GM19467 (cell line): Measurements from ENCODE around the gene HSFX2.
"Not testable (repeated sequence)": the region's sequence is repeated elsewhere in the genome, so short reads cannot be mapped to it uniquely, and the experiment has no call there.

Experiments
- ATAC-seq: cut with Tn5 transposase; IDR thresholded peaks from one replicate; pipeline ENCODE4 v1.9.1; 2021; ENCODE audit warnings: mild to moderate bottlenecking, moderate library complexity; ENCODE audit not compliant: unreplicated experiment

Gene HSFX2

DNA sequence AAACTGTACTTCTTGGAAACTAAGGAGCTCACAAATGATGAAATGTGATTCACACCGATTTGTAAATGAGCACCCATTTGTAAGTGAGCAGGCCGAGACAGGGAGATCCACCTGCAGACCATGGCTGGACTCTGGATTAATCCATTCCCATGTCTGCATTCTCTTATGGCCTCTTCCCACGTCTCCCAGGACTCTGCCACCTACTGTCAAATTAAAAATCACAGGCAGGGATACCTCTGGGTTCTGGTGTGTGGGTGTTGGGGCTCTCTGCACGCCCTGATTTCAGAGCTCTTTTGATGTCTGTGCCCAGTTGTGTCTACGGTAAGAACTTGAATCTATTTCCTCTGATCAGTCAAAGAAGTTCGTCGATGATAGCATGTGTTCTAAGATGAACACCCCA lies 4.1 kb downstream of the HSFX2 start:
- not testable (repeated sequence) for ATAC-seq

DNA sequence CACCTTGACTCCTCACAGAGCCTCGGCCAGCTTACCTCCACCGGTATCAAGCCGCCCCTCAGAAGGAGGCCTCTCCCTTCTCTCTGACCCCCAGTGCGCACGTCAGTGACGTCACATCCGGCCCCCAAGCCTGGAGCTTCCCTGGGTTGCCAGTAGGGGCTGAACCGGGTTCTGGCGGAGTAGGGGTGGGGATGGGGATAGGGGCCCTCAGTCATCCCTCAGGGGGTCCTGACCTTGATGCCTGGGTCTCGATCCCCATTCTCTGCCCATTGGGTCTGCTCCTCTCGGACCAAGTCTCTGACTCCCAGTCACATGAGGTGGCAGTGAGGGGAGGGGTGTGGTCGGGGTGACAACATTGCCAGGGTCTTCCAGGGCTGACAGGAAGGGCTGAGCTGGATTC lies 7.8 kb downstream of the HSFX2 start, which contains the start of gene MAGEA9B:
Gene MAGEA9B (minus strand): TSS at position 101 of the 400 bp plus-strand sequence. CDS start 4,280 bp downstream, outside the sequence.
- ATAC-seq: not testable (repeated sequence)

DNA sequence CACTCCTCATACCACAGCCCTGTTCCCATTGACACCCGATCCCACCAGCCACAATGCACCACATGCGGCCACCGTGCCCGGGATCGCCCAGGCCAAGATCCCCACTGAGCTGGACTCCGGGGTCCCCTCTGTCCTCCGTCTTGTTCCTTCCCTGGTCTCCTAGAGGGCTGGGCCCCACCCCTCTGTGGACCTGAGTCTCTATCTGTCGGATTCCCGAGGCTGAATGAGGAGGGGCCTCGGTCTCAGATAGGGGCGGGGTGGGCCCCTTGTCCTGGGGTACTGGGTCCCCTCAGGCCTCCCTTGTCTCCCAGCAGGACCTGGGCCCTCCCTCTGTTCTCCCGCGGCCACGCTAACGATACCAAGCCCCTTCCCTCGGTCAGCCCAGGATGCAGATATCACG lies 9.5 kb downstream of the HSFX2 start:
- not testable (repeated sequence) for ATAC-seq

DNA sequence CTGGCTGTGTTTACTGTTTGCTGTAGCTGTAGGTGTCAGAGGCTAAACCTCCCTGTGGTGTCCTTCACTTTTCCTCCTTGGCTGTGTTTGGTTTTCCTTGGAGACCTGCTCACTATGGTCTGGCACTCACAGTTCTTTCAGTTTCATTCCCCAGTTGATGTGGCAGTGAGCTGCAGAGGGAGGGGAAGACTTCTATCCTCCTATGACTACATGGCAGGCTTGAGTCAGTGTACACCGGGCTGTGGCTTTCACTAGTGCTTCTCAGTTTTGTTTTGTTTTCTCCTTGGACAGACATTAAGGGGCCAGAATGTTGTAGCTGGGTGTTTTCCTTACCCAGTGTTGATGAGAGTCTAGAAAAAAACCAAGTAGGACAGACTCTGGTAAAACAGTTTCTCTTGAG lies 21.7 kb downstream of the HSFX2 start:
- peak; percentile 99 for ATAC-seq

DNA sequence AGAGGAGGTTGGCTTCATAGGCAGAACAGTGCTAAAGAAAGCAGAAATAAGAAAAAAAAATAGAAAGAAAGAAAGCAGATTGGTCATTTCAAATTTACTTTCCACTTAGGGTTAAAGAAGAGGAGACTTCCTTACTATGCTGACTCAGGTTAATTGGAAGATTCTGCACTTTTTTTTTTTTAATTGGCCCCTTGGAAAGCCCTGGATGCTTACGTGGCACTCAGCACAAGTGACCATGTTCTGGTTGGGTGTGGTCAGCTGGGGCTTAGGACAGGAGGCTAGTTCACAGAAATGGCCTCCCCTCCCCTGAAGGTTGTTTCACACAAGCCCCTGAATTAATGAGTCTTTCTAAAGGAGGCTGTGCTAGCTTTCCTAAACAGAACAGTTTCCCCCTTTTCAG lies 22.4 kb downstream of the HSFX2 start:
- no peak for ATAC-seq

DNA sequence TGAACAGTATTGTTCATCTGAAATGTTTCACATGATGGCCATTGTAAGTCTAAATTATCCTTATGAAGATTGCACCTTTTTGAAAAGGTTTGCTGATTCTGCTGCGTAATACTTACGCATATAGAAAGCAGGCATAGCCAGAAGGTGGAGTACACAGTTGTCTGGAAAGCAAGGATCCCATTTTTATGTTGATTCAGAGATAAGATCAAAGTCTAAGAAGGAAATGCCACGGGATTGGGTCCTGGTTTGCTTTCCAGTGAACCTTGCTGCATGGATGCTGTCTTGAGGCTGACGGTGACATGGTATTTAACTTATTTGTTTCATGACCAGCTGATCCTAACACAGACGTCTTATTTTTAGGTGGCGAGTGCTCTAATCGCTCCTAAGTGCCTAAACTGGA lies 23.3 kb downstream of the HSFX2 start:
- no peak for ATAC-seq

DNA sequence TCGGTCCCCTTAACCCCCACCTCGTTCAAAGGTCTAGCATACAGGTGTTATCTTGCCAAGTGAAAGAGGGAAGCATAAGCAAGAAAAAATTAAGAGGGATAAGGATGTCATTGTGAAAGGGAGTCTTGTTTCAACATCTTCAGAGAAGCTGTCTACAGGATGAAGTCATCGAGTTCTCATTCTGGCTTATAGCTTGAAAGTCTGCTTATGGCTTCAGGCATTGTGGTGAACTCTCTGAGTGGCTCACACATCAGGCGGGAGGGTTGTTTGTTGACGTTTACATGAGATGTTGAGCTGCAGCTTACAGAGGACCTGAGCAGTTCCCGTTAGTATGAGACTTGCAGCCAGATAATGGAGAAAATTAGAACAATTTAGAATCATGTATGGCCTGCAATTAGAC lies 24.4 kb downstream of the HSFX2 start:
- no peak for ATAC-seq

- no peak for ATAC-seq
Observed at GRCh38 chrX:149569770-149570169, 25.3 kb downstream of the HSFX2 start.

DNA sequence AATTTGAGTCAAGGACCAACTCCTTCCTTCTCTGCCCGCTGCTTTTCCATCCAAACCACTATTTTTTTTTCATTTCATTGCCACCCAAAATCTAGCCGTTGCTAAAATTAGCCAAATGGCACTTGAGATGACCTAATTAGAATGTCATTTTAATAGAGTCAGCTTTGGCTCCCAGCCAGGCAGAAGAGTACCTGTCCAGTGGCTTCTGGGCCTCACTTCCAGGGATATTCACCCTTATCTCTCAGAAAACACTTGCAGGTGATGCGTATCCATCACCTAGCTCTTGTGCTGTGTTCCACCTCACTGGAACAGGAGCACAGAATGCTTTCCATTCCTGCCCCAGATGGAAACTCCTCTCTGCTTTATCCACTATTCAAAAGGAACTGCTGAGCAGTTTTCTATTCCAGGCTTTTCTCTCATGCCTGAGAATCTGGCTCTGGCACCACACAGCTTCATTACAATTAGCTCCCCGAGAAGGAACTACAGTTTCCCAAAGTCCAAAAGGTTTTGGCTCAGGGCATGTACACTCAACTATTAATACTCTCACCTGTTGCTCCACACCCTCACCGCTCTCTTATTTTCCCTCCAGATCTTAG lies 26.3 kb downstream of the HSFX2 start:
- no peak for ATAC-seq

GRCh38 chrX:149567621-149568417 lies 27.3 kb downstream of the HSFX2 start:
- no peak for ATAC-seq

- no peak for ATAC-seq
Observed at GRCh38 chrX:149563359-149563758, 31.8 kb downstream of the HSFX2 start.

GRCh38 chrX:149555251-149555650 lies 39.9 kb downstream of the HSFX2 start:
- not testable (repeated sequence) for ATAC-seq

- not testable (repeated sequence) for ATAC-seq
Observed at GRCh38 chrX:149551939-149552248, 43.2 kb downstream of the HSFX2 start.

DNA sequence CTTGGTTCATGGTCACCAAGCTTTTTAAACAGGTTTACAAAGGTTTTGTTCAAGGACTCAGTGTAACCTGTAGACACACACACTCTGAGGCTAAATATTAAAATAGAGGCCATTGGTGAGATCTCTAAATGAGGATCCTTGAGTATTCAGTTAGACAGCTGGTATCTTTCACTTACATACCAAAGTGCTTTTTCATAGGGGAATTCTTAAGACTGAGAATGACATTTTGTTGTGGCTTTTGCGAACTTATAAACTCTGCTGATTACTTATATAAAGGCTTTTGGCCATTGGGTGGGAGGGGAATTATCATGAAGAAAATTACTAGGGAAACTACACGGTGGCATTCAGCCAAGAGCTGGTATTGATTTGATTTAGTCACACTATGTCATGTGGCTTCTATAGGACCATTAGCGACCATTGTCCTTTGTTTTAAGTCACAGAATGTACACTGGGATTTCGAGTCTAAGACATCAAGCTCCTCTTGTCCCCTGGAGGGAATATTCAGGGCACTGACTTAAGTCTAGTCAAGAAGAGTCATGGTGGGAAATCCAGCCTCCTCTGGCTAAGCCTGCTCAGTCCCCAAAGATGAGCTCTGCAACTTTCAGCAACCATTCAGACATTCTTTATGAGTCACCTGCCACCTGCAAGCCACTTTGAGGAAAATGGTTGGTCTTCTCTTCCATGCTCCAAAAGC lies 43.7 kb downstream of the HSFX2 start:
- ATAC-seq: not testable (repeated sequence)

- not testable (repeated sequence) for ATAC-seq
Observed at GRCh38 chrX:149550454-149550853, 44.7 kb downstream of the HSFX2 start.

GRCh38 chrX:149549701-149550100 lies 45.4 kb downstream of the HSFX2 start, which contains the start of gene HSFX3:
TSS of gene HSFX3 (minus strand) at chrX:149549924. CDS start at chrX:149549852, 72 bp downstream.
- not testable (repeated sequence) for ATAC-seq

DNA sequence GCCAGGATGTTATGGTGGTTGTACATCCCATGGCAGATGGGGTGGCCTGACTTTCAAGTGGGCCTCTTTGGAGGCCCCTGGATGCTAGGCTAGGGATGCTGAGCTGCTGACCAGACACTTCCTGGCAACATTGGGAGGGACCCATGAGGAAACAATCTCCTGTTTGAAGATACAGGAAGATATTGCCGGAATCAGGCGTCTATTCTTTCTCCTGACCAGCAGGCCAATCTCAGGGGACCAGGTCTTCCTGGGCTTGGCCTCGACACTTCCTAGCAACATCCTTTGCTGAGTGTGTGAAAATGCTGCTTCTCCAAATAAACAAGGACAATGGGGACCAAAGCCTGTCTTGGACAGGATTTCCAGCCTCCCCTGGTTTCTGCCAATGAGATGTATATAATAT lies 47.3 kb downstream of the HSFX2 start:
- ATAC-seq: not testable (repeated sequence)

DNA sequence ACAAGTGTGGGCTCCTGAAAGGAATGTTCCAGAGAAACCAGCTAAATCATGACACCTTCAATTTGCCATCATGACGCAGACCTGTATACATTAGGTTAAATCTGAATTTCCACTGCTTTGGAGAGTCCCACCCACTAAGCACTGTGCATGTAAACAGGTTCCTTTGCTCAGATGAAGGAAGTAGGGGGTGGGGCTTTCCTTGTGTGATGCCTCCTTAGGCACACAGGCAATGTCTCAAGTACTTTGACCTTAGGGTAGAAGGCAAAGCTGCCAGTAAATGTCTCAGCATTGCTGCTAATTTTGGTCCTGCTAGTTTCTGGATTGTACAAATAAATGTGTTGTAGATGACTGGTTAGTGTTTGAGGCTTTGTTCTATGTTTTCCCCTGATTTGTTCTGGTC lies 48.2 kb downstream of the HSFX2 start:
- not testable (repeated sequence) for ATAC-seq

- peak; percentile 36 for ATAC-seq
Observed at GRCh38 chrX:149545545-149546543, 49.3 kb downstream of the HSFX2 start.
